WI38 (cell line): ENCODE data around the gene KIF15.

ENCODE experiments used
- H3K4me3 ChIP-seq: 2 replicates; pipeline ENCODE4 v1.5.1; 2011; ENCODE audit warnings: low read depth, mild to moderate bottlenecking, control low read depth, low read length
- CTCF ChIP-seq: IDR thresholded peaks from 2 replicates; pipeline ENCODE4 v1.5.1; 2012; ENCODE audit warnings: low read depth, mild to moderate bottlenecking, control low read depth, low read length

KIF15 gene

DNA sequence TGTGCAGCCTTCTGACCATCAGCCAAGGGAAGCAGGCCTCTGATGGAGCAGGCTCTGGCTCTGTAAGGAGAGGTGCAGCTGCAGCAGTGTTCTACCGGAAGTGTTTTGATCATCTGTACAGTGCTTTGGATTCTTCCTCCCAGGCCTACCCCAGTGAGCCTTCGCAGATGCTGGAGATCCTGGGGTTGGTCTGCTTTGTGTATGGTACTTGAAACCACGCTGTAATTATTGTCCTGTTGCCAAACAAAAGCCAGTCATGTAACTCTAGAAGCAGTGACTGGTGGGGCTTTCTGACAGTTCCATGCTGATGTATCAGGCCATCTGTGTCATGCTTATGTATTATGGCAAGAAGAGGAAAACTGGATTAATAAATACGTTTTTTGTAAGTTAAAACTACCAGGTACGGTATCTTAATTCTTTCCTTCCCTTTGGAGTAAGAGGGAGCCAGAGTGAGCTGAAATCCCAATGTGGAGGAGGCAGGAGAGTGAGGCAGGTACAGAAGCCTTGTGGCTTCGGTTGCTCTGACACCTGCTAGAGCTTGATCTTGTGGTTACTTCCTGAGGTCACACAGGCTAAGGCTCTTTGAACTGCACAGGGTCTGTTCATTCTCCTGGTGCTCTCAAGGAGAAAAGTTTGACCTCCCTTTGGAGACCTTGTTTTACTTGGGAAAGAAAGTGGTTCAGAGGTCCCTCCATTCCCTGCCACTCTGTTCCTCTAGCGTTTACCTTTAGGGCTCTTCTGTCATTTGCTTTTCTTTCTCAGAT, 103.9 kb downstream of the KIF15 start:
- TF ChIP-seq CTCF, result no peak
- no peak overlapping the region for H3K4me3 ChIP-seq

- TF ChIP-seq CTCF, result no peak
- H3K4me3 ChIP-seq, result no peak overlapping the region
Measured at GRCh38 chr3:44867421-44868111, 106.0 kb downstream of the KIF15 start.

- TF ChIP-seq CTCF, result no peak
- H3K4me3 ChIP-seq, result no peak overlapping the region
Measured at GRCh38 chr3:44870375-44871061, 108.9 kb downstream of the KIF15 start.

DNA sequence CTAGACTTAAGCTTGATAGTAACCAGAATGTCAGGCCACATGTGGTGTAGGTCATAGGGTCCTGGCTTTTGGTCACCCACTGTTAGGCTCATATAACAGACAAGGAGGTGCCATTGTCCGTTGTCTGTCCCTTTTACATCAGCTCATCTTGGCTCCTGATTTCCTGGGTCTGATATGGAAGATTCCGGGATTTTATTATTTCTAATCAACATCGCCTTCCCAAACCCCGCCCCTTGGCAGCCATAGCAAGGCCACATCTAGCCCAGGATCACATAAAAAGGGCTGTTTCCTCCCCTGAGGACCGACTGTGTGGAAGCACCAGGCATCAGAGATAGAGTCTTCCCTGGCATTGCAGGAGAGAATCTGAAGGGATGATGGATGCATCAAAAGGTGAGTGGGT, 112.7 kb downstream of the KIF15 start, which contains the start of gene TGM4:
Gene TGM4 (plus strand): TSS at position 301 of the 400 bp plus-strand sequence. CDS start 71 bp downstream, at position 372.
- no peak within 1 kb of the TSS for H3K4me3 ChIP-seq
- TF ChIP-seq CTCF, result no peak

GRCh38 chr3:44875596-44875995, 114.0 kb downstream of the KIF15 start:
- no peak overlapping the region for H3K4me3 ChIP-seq
- TF ChIP-seq CTCF, result no peak

DNA sequence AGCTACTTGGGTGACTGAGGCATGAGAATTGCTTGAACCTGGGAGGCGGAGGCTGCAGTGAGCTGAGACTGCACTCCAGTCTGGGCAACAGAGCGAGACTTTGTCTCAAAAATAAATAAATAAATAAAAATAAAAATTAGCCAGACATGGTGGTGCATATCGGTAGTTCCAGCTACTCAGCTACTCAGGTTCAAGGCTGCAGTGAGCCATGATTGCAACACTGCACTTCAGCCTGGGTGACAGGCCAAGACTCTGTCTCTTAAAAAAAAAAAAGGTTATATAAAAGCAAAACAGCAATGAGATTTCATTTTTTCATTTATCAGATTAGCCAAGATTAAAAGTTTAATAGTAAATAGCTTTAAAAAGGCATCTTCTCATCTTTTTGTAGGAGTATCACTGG, 115.7 kb downstream of the KIF15 start:
- no peak for TF ChIP-seq CTCF
- H3K4me3 ChIP-seq, result no peak overlapping the region

DNA sequence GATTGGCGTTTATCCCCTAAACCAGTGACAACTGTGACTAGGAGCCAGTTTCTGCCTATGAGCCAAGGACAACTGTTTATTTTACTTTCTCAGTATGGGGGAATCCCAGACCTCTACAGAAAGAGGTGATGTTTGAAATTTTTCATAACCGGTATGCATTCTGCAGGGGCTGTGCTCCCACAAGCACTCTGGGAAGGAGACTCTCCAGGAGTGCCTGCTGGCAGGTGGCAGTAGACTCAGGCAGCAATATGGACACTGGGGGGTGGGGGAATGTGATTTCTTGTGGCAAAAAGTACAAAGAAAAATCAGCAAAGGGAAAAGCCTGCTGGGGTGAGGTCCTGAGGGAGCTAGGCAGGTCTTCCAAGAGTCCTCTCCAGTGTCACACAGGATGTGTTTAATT, 118.7 kb downstream of the KIF15 start:
- no peak for TF ChIP-seq CTCF
- H3K4me3 ChIP-seq, result no peak overlapping the region
